ENCODE data around the gene HUWE1. TPM values are rescaled to one million over a fixed set of nuclear protein-coding genes. Genes with fewer than 3 reads are reported as not detected.

HUWE1 gene
- polyA plus RNA-seq, 1 donor (not counting 4 experiments of a cell fraction or from before 2014, with no cell fraction given): 53.6 TPM

- Histone ChIP-seq H3K27ac (ENCODE audit: control insufficient read depth, insufficient read depth, low read length) (no peak overlapping the region), H3K4me2 (ENCODE audit: control insufficient read depth, extremely low read depth, insufficient read depth, low read depth, low read length) (no peak overlapping the region), H4K20me1 (ENCODE audit: control insufficient read depth, extremely low read depth, insufficient read depth, low read length) (no peaks in the 10 kb centered on the region), H3K9ac (ENCODE audit: control insufficient read depth, extremely low read depth, insufficient read depth, low read length) (no peak overlapping the region), H3K27me3 (ENCODE audit: control insufficient read depth, extremely low read depth, insufficient read depth, low read length) (no peaks in the 10 kb centered on the region), H3K4me1 (ENCODE audit: control insufficient read depth, extremely low read depth, insufficient read depth, low read length) (no peaks in the 10 kb centered on the region), H3K9me1 (ENCODE audit: control insufficient read depth, extremely low read depth, insufficient read depth, low read length) (no peaks in the 10 kb centered on the region), H3K4me3 (ENCODE audit: control insufficient read depth in 2 of 3, extremely low read depth in 1 of 3, insufficient read depth in 2 of 3, low read depth in 1 of 3, low read length in 3 of 3) (no peak overlapping the region), H2AFZ (ENCODE audit: control insufficient read depth, low read length) (no peak overlapping the region), H3K9me3 (ENCODE audit: control insufficient read depth, low read depth, low read length) (no peaks in the 10 kb centered on the region), H3K36me3 (ENCODE audit: control insufficient read depth in 2 of 2, extremely low read depth in 1 of 2, insufficient read depth in 2 of 2, low read length in 2 of 2) (no peaks in the 10 kb centered on the region), H3K79me2 (ENCODE audit: control insufficient read depth, insufficient read depth, low read length) (no peaks in the 10 kb centered on the region)
- dilution Hi-C loops (cut with MboI; ENCODE audit: extremely low pct_ligation_motif_present, low sequenced_read_pairs): no loop called here
- no peak for FAIRE-seq
- no peak for DNase-seq (ENCODE audit: low read depth, low spot score)
- TF ChIP-seq CTCF (optimal IDR thresholded peaks at IDR 0.05 in 1 of 3, IDR thresholded peaks at IDR 0.05 in 1 of 3, conservative IDR thresholded peaks at IDR 0.05 in 1 of 3; ENCODE audit: extremely low read depth in 1 of 3, insufficient read depth in 2 of 3, low read length in 3 of 3) (no peak), EZH2 (IDR thresholded peaks at IDR 0.05; ENCODE audit: low read length) (no peak)
Observed at GRCh38 chrX:53494436-53494835, 192.1 kb downstream of the HUWE1 start.

GRCh38 chrX:53486285-53486684 is 200.2 kb downstream of the HUWE1 start:
- Histone ChIP-seq H3K27ac (ENCODE audit: control insufficient read depth, insufficient read depth, low read length) (no peak overlapping the region), H3K9me1 (ENCODE audit: control insufficient read depth, extremely low read depth, insufficient read depth, low read length) (no peaks in the 10 kb centered on the region), H3K36me3 (ENCODE audit: control insufficient read depth in 2 of 2, extremely low read depth in 1 of 2, insufficient read depth in 2 of 2, low read length in 2 of 2) (no peaks in the 10 kb centered on the region), H4K20me1 (ENCODE audit: control insufficient read depth, extremely low read depth, insufficient read depth, low read length) (no peaks in the 10 kb centered on the region), H3K4me2 (ENCODE audit: control insufficient read depth, extremely low read depth, insufficient read depth, low read depth, low read length) (no peak overlapping the region), H2AFZ (ENCODE audit: control insufficient read depth, low read length) (no peak overlapping the region), H3K4me1 (ENCODE audit: control insufficient read depth, extremely low read depth, insufficient read depth, low read length) (peaks cover 7% of the 10 kb centered on the region), H3K79me2 (ENCODE audit: control insufficient read depth, insufficient read depth, low read length) (no peaks in the 10 kb centered on the region), H3K9me3 (ENCODE audit: control insufficient read depth, low read depth, low read length) (no peaks in the 10 kb centered on the region), H3K9ac (ENCODE audit: control insufficient read depth, extremely low read depth, insufficient read depth, low read length) (no peak overlapping the region), H3K4me3 (ENCODE audit: control insufficient read depth in 2 of 3, extremely low read depth in 1 of 3, insufficient read depth in 2 of 3, low read depth in 1 of 3, low read length in 3 of 3) (no peak overlapping the region), H3K27me3 (ENCODE audit: control insufficient read depth, extremely low read depth, insufficient read depth, low read length) (no peaks in the 10 kb centered on the region)
- no peak for TF ChIP-seq EZH2 (IDR thresholded peaks at IDR 0.05; ENCODE audit: low read length)
- TF ChIP-seq CTCF (optimal IDR thresholded peaks at IDR 0.05 in 1 of 3, IDR thresholded peaks at IDR 0.05 in 1 of 3, conservative IDR thresholded peaks at IDR 0.05 in 1 of 3; ENCODE audit: extremely low read depth in 1 of 3, insufficient read depth in 2 of 3, low read length in 3 of 3): no peak
- dilution Hi-C loops (cut with MboI; ENCODE audit: extremely low pct_ligation_motif_present, low sequenced_read_pairs): no loop called here
- FAIRE-seq: no peak
- DNase-seq (ENCODE audit: low read depth, low spot score): no peak
